Upper lobe of left lung (tissue), 4 donors: ENCODE data around the gene SYNE2.

Source experiments
- CTCF ChIP-seq, 6 experiments: fragments of 450-650 bp in 4 of 6; fragments of 200-600 bp in 2 of 6; sonication (generic) in 2 of 6; IDR thresholded peaks; one replicate each; pipeline ENCODE4 v1.5.1; 2016 to 2019; ENCODE audit warnings: antibody characterized with exemption in 6 of 6
- POLR2AphosphoS5 ChIP-seq, 2 donors: sonication (generic); formaldehyde crosslinking; IDR thresholded peaks; one replicate each; pipeline ENCODE4 v1.5.1; 2017; ENCODE audit warnings: antibody characterized with exemption in 2 of 2

- no peak for TF ChIP-seq CTCF (IDR thresholded peaks at IDR 0.05)
- TF ChIP-seq POLR2AphosphoS5 (IDR thresholded peaks at IDR 0.05) = no peak
Observed at GRCh38 chr14:63909984-63910383, 57.2 kb downstream of the SYNE2 start.
